Endothelial cell of umbilical vein (primary cell): ENCODE results near the gene ENHO. TPM values are rescaled to one million over a fixed set of nuclear protein-coding genes. Genes with fewer than 3 reads are reported as not detected.

Experiments used
- BruUV-seq: library from RNA; stranded (reverse); fragments of 400-500 nt; replicated peaks from 2 replicates; lab custom pipeline; 2021; lab: Mats Ljungman, UMichigan
- CTCF ChIA-PET: fragments of 300-600, 350-600 bp; sonication (Branson Sonifier 250); formaldehyde crosslinking; loops from one replicate; lab custom pipeline; 2021; ENCODE audit warnings: antibody characterized with exemption, inconsistent platforms; lab: Charles Lee
- POLR2A ChIA-PET: fragments of 300-600, 350-600 bp; sonication (Branson Sonifier 250); formaldehyde crosslinking; loops from one replicate; lab custom pipeline; 2021; ENCODE audit warnings: antibody characterized with exemption, inconsistent platforms; lab: Charles Lee
- DNase-seq: peaks from one replicate; pipeline ENCODE4 v3.0.0-alpha.2; 2011; ENCODE audit warnings: low read depth, low spot score
- FAIRE-seq: peaks from 2 replicates; lab custom pipeline; 2011; peaks lifted over from hg19 to GRCh38; lab: Jason Lieb, UNC
- H2AFZ ChIP-seq: 2 replicates; pipeline ENCODE4 v1.6.0; 2012; ENCODE audit warnings: low read depth, low read length, control low read depth, inconsistent platforms
- H3K27ac ChIP-seq: 2 replicates; pipeline ENCODE4 v1.5.1; 2011; ENCODE audit warnings: low read depth, mild to moderate bottlenecking, control low read depth, low read length, moderate library complexity; ENCODE audit not compliant: insufficient read depth
- H3K27me3 ChIP-seq, 2 experiments: 2 replicates each; pipeline versions ENCODE4 v1.6.0 to v1.6.1; 2011; ENCODE audit warnings: low read length in 2 of 2, mixed read lengths in 1 of 2; ENCODE audit not compliant: control insufficient read depth in 2 of 2, insufficient read depth in 2 of 2
- H3K36me3 ChIP-seq, 2 experiments: 2 replicates in 1 of 2; 3 replicates in 1 of 2; pipeline ENCODE4 v1.5.1; 2011; ENCODE audit warnings: low read length in 2 of 2, mild to moderate bottlenecking in 1 of 2, moderate library complexity in 1 of 2; ENCODE audit not compliant: control insufficient read depth in 2 of 2, insufficient read depth in 2 of 2; ENCODE audit errors: extremely low read depth in 1 of 2
- H3K4me1 ChIP-seq: 3 replicates; pipeline ENCODE4 v1.5.1; 2011; ENCODE audit warnings: mild to moderate bottlenecking, low read length; ENCODE audit not compliant: control insufficient read depth, insufficient read depth; ENCODE audit errors: extremely low read depth
- H3K4me2 ChIP-seq: 2 replicates; pipeline ENCODE4 v1.6.1; 2011; ENCODE audit warnings: low read length, control low read depth, mixed read lengths; ENCODE audit not compliant: insufficient read depth
- H3K4me3 ChIP-seq, 3 experiments: fragments of 200-600 bp in 1 of 3; sonication (generic), shearing (Covaris generic) in 1 of 3; replicated peaks in 1 of 3; 2 replicates each; pipeline ENCODE4 v1.5.1; 2011 to 2016; ENCODE audit warnings: control low read depth in 3 of 3, low read length in 3 of 3, mild to moderate bottlenecking in 2 of 3, inconsistent platforms in 1 of 3, low read depth in 1 of 3, moderate library complexity in 1 of 3; ENCODE audit not compliant: insufficient read depth in 1 of 3
- H3K79me2 ChIP-seq: 2 replicates; pipeline ENCODE4 v1.6.0; 2012; ENCODE audit warnings: low read length, inconsistent platforms; ENCODE audit not compliant: control insufficient read depth, insufficient read depth
- H3K9ac ChIP-seq: replicated peaks from 2 replicates; pipeline ENCODE3; 2011; ENCODE audit warnings: low read length, control low read depth; ENCODE audit not compliant: insufficient read depth; ENCODE audit errors: extremely low read depth
- H3K9me1 ChIP-seq: replicated peaks from 3 replicates; pipeline ENCODE4 v1.6.0; 2011; ENCODE audit warnings: mild to moderate bottlenecking, low read length; ENCODE audit not compliant: control insufficient read depth, insufficient read depth; ENCODE audit errors: extremely low read depth
- H3K9me3 ChIP-seq: replicated peaks from 2 replicates; pipeline ENCODE4 v1.5.1; 2012; ENCODE audit warnings: low read length, inconsistent platforms; ENCODE audit not compliant: control insufficient read depth, insufficient read depth
- H4K20me1 ChIP-seq: replicated peaks from 2 replicates; pipeline ENCODE3; 2011; ENCODE audit warnings: mild to moderate bottlenecking, low read length; ENCODE audit not compliant: control insufficient read depth, insufficient read depth; ENCODE audit errors: extremely low read depth
- EZH2 ChIP-seq: IDR thresholded peaks from 2 replicates; pipeline ENCODE4 v1.6.1; 2012; ENCODE audit warnings: borderline replicate concordance, low read depth, mild to moderate bottlenecking, moderate library complexity, low read length, inconsistent platforms; ENCODE audit not compliant: severe bottlenecking
- FOS ChIP-seq: IDR thresholded peaks from 2 replicates; pipeline ENCODE4 v1.6.1; 2011; ENCODE audit warnings: mild to moderate bottlenecking, low read length, moderate library complexity, borderline replicate concordance; ENCODE audit not compliant: insufficient read depth
- GATA2 ChIP-seq: IDR thresholded peaks from 2 replicates; pipeline ENCODE4 v1.7.0; 2011; ENCODE audit warnings: low read depth, mild to moderate bottlenecking, moderate library complexity, mixed read lengths, low read length; ENCODE audit not compliant: insufficient read length, insufficient read depth
- JUN ChIP-seq: IDR thresholded peaks from 2 replicates; pipeline ENCODE4 v1.6.1; 2011; ENCODE audit warnings: borderline replicate concordance, low read depth; ENCODE audit not compliant: insufficient read length, insufficient read depth
- MYC ChIP-seq: IDR thresholded peaks from one replicate; pipeline ENCODE4 v1.6.1; 2011; ENCODE audit warnings: mild to moderate bottlenecking, low read depth, low read length
- POLR2A ChIP-seq: IDR thresholded peaks from 2 replicates; pipeline ENCODE4 v1.6.1; 2012; ENCODE audit warnings: low read depth, mild to moderate bottlenecking, control low read depth, low read length
- POLR2AphosphoS5 ChIP-seq: IDR thresholded peaks from 2 replicates; pipeline ENCODE4 v1.6.1; 2012; ENCODE audit warnings: low read depth, mild to moderate bottlenecking, control low read depth, low read length, moderate library complexity; ENCODE audit not compliant: insufficient read depth
- dilution Hi-C: fragments of 300-500 bp; cut with MboI; formaldehyde crosslinking; loops from one replicate; pipeline ENCODE4 v1.15.0; 2019; ENCODE audit warnings: low sequenced_read_pairs; ENCODE audit not compliant: extremely low pct_ligation_motif_present
- intact Hi-C: fragments of 100-400 bp; cut with micrococcal nuclease; formaldehyde crosslinking; loops from one replicate; pipeline ENCODE4 v1.10.0; 2022
- polyA plus RNA-seq, 4 experiments: library from polyadenylated mRNA; depleted of rRNA in 3 of 4; stranded (reverse) in 3 of 4; unstranded in 1 of 4; fragments of >200 nt; gene quantifications; 2 replicates each; pipeline versions ENCODE4 v1.2.1 to v1.2.3, GENCODE V29; 2011 to 2012; ENCODE audit warnings: missing spikeins in 1 of 4
- total RNA-seq: library from RNA; stranded (reverse); gene quantifications from 2 replicates; pipeline ENCODE4 v1.2.3, GENCODE V29; 2021
- TF ChIP-seq, protein P1 (sequence below): IDR thresholded peaks from 2 replicates; pipeline ENCODE4 v1.6.1; 2011; ENCODE audit not compliant: insufficient read depth, insufficient read length
- TF ChIP-seq, protein P2 (sequence below), 2 donors: IDR thresholded peaks; 1 replicate in 1 of 2; 2 replicates in 1 of 2; pipeline ENCODE4 v1.5.1; 2011; ENCODE audit warnings: low read length in 2 of 2, mild to moderate bottlenecking in 2 of 2, moderate library complexity in 2 of 2, control low read depth in 1 of 2, inconsistent platforms in 1 of 2, low read depth in 1 of 2; ENCODE audit not compliant: insufficient read depth in 1 of 2; ENCODE audit errors: extremely low read depth in 1 of 2

Gene ENHO
- total and polyA plus RNA-seq, 2 donors (not counting 3 experiments of a cell fraction or from before 2014, with no cell fraction given): 0.10 TPM; not detected in 1

DNA sequence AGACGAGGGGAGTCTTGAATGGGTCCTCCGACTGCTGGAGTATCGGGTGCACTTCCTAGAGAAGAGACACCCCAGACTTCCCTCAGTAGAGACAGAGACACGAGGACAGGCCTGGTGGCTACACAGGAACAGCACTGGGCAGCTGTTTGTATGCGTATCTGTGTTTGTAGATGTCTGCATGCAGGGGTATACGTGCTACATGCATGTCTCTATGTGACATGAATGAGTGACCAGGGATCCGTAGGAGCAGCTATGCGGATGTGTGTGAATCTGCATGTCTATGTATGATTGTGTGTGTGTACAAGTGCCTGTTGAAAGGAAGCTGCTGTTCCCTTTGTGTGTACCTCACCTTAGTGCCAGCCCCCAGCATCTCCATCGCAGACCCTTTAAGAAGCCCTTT, 35.6 kb upstream of the ENHO start:
- Histone ChIP-seq H3K4me1 (no peaks in the 10 kb centered on the region), H3K4me3 (no peak overlapping the region), H3K9ac (no peak overlapping the region), H3K4me2 (no peak overlapping the region), H3K36me3 (no peaks in the 10 kb centered on the region), H3K9me1 (no peaks in the 10 kb centered on the region), H3K9me3 (no peaks in the 10 kb centered on the region), H4K20me1 (no peaks in the 10 kb centered on the region), H3K79me2 (no peaks in the 10 kb centered on the region), H3K27ac (no peak overlapping the region), H3K27me3 (peaks cover 15 to 29% of the 10 kb centered on the region in 2 experiments), H2AFZ (no peak overlapping the region)
- CTCF ChIA-PET: interaction anchor here (1.1 to 2.3 kb wide), 3 partner anchors 11 to 155 kb away, joined by 3 to 12 read pairs (median 10); no protein-coding TSS in a partner anchor
- FAIRE-seq (no peak), DNase-seq (no peak)
- TF ChIP-seq JUN: no peak
- intact Hi-C loops (no loop called here), dilution Hi-C loops (no loop called here)
- no TSS peak for BruUV-seq
- POLR2A ChIA-PET: no interaction called here

DNA sequence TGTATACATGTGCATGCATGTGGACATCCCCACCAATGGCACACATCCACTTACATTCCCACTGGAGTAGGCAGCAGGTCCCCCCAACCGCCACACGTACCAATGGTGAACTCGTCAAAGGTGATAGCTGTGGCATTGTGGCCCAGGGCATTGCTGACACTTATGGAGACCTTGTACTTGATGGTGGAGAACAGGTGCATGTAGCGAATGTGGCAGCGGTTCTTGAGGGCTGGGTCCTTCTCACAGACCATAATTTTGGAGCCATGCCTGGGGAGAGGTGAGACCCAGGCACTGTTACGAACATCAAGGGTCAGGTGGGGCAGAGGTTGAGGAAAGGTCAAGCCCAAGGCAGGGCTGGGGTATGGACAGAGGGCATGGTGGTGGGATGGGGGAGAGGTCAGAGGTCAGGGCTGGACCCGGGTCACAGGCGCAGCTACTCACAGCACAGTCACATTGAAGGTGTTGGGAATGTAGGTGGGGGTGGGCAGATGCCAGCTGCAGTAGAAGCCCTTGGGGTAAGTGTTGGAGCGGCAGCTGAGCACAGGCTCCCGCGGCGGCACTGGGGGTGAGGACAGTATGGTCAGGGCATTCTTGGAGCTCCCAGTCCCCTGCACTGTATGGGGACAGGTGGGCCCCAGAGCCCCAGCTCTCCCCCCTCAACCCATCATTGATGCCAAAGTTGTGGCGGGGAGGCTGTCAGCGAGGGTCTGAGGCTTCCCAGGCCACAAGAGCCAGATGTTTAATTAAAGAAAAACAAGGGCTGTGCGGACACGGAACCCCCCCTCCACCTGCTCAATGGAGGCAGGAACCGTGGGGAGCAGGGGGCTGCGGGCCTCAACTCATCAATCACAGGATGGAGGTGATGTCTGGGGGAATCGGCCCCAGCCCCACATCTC, 34.9 kb upstream of the ENHO start:
- Histone ChIP-seq H3K27ac (no peak overlapping the region), H3K9me3 (no peaks in the 10 kb centered on the region), H3K4me3 (no peak overlapping the region), H3K9me1 (no peaks in the 10 kb centered on the region), H3K9ac (no peak overlapping the region), H4K20me1 (no peaks in the 10 kb centered on the region), H2AFZ (no peak overlapping the region), H3K4me1 (no peaks in the 10 kb centered on the region), H3K27me3 (peaks cover 15 to 26% of the 10 kb centered on the region in 2 experiments), H3K79me2 (no peaks in the 10 kb centered on the region), H3K36me3 (no peaks in the 10 kb centered on the region), H3K4me2 (no peak overlapping the region)
- TF ChIP-seq POLR2A (no peak), FOS (no peak), JUN (no peak), EZH2 (no peak), POLR2AphosphoS5 (no peak), GATA2 (no peak), MYC (no peak)
- TF ChIP-seq, protein P1, sequence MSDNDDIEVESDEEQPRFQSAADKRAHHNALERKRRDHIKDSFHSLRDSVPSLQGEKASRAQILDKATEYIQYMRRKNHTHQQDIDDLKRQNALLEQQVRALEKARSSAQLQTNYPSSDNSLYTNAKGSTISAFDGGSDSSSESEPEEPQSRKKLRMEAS: no peak
- TF ChIP-seq, protein P2, sequence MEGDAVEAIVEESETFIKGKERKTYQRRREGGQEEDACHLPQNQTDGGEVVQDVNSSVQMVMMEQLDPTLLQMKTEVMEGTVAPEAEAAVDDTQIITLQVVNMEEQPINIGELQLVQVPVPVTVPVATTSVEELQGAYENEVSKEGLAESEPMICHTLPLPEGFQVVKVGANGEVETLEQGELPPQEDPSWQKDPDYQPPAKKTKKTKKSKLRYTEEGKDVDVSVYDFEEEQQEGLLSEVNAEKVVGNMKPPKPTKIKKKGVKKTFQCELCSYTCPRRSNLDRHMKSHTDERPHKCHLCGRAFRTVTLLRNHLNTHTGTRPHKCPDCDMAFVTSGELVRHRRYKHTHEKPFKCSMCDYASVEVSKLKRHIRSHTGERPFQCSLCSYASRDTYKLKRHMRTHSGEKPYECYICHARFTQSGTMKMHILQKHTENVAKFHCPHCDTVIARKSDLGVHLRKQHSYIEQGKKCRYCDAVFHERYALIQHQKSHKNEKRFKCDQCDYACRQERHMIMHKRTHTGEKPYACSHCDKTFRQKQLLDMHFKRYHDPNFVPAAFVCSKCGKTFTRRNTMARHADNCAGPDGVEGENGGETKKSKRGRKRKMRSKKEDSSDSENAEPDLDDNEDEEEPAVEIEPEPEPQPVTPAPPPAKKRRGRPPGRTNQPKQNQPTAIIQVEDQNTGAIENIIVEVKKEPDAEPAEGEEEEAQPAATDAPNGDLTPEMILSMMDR (IDR thresholded peaks at IDR 0.05; ENCODE audit: extremely low read depth in 1 of 2, insufficient read depth in 1 of 2, low read depth in 1 of 2, low read length in 2 of 2): no peak
- dilution Hi-C loops (no loop called here), intact Hi-C loops (no loop called here)
- DNase-seq (no peak), FAIRE-seq (no peak)
- ChIA-PET POLR2A (no interaction called here), CTCF (interaction anchor here (1.1 to 2.1 kb wide), 3 partner anchors 10 to 154 kb away, joined by 3 to 12 read pairs (median 8); no protein-coding TSS in a partner anchor)
- BruUV-seq: no TSS peak
